ENCODE results near the gene ABCA4. TPM values are rescaled to one million over a fixed set of nuclear protein-coding genes. Genes with fewer than 3 reads are reported as not detected.

The ABCA4 gene
- total and polyA plus RNA-seq, 2 of the 8 experiments (the other 6 are each of a cell fraction or from before 2014, with no cell fraction given) = 0.06 TPM; not detected in 1

- H3K23me2 ChIP-seq (ENCODE audit: low read depth, low read length) = no peaks in the 10 kb centered on the region
- no peak overlapping the region for H3K27ac ChIP-seq (ENCODE audit: low read depth, low read length)
- POLR2A ChIA-PET (ENCODE audit: partially characterized antibody) = interaction anchor here (2.1 kb wide), 1 partner anchor 8 kb away, joined by 4 read pairs; no protein-coding TSS in a partner anchor
- no peaks in the 10 kb centered on the region for H3K36me3 ChIP-seq (ENCODE audit: control insufficient read depth in 2 of 4, insufficient read depth in 4 of 4, low read length in 3 of 4)
- no peaks in the 10 kb centered on the region for H3K79me2 ChIP-seq (ENCODE audit: control insufficient read depth in 1 of 2, insufficient read depth in 2 of 2, low read length in 2 of 2)
- no peak overlapping the region for H3K56ac ChIP-seq (replicated peaks; ENCODE audit: insufficient read length, low read depth, low read length)
- H3K18ac ChIP-seq (ENCODE audit: extremely low read depth, low read length) = no peak overlapping the region
- H3K4ac ChIP-seq (replicated peaks; ENCODE audit: insufficient read length, low read depth, low read length) = no peak overlapping the region
- H3K79me1 ChIP-seq (ENCODE audit: low read depth, low read length) = no peaks in the 10 kb centered on the region
- H3K14ac ChIP-seq (ENCODE audit: insufficient read length) = no peak overlapping the region
- FAIRE-seq (no peak), DNase-seq (ENCODE audit: low read depth in 1 of 2, low spot score in 2 of 2) (no peak)
- H2BK20ac ChIP-seq (ENCODE audit: low read length) = no peak overlapping the region
- H3K4me1 ChIP-seq (replicated peaks in 1 of 4; ENCODE audit: control insufficient read depth in 3 of 4, insufficient read depth in 4 of 4, low read length in 3 of 4) = 0 out of 7 replicates have a peak, but pooled peaks cover 0 to 4% (median 0%) of the 10 kb centered on the region in 4 experiments
- H2BK120ac ChIP-seq (replicated peaks; ENCODE audit: low read depth, low read length) = no peak overlapping the region
- peaks cover 0 to 9% of the 10 kb centered on the region in 2 experiments for H4K20me1 ChIP-seq (replicated peaks in 1 of 2; ENCODE audit: control insufficient read depth in 1 of 2, insufficient read depth in 2 of 2, low read length in 2 of 2)
- H4K8ac ChIP-seq (ENCODE audit: extremely low read depth, insufficient read depth, low read length) = no peak overlapping the region
- no peak overlapping the region for H2AK5ac ChIP-seq (ENCODE audit: low read depth, low read length)
- H2BK5ac ChIP-seq (ENCODE audit: low read depth, low read length) = no peak overlapping the region
- peaks cover 31 to 41% (median 37%) of the 10 kb centered on the region in 4 experiments for H3K27me3 ChIP-seq (replicated peaks in 1 of 4; ENCODE audit: control insufficient read depth in 3 of 4, extremely low read depth in 1 of 4, insufficient read depth in 3 of 4, low read length in 3 of 4)
- no peak overlapping the region for H2BK15ac ChIP-seq (ENCODE audit: low read length)
- CTCF ChIA-PET (ENCODE audit: partially characterized antibody) = interaction anchor here (1.5 to 12.6 kb wide), 4 partner anchors 12 to 262 kb away, joined by 3 to 119 read pairs (median 18); no protein-coding TSS in a partner anchor
- H3K9ac ChIP-seq (replicated peaks in 1 of 4; ENCODE audit: extremely low read depth in 1 of 4, low read depth in 3 of 4, low read length in 3 of 4) = no peak overlapping the region
- no peak overlapping the region for H4K91ac ChIP-seq (replicated peaks; ENCODE audit: insufficient read length, low read length)
- 89% methylated on average over 7 of the region's 7 CpGs; no CpG with 5 or more reads in 1 of the 2 experiments for WGBS, 2 experiments (ENCODE audit: extremely low coverage in 1 of 2, insufficient coverage in 1 of 2, insufficient read length in 1 of 2, insufficient replicate concordance in 2 of 2, low coverage in 1 of 2, low lambda C conversion rate in 2 of 2, missing lambda C conversion rate in 1 of 2)
- H2BK12ac ChIP-seq (ENCODE audit: low read depth, low read length) = no peak overlapping the region
- no peak overlapping the region for H3K23ac ChIP-seq (ENCODE audit: insufficient read length)
- H3K9me3 ChIP-seq (ENCODE audit: insufficient read depth in 2 of 2, low read depth in 1 of 2, low read length in 1 of 2) = no peaks in the 10 kb centered on the region
- no peak overlapping the region for H3K4me2 ChIP-seq (ENCODE audit: insufficient read depth in 1 of 2, low read depth in 2 of 2, low read length in 2 of 2)
- no peak overlapping the region for H4K5ac ChIP-seq (ENCODE audit: insufficient read length, low read depth, low read length)
- H3K4me3 ChIP-seq (ENCODE audit: extremely low read depth in 1 of 4, insufficient read depth in 2 of 4, low read depth in 3 of 4, low read length in 4 of 4) = no peak overlapping the region
- H2AFZ ChIP-seq (ENCODE audit: low read length) = no peak overlapping the region
- no peak for TF ChIP-seq JUN (IDR thresholded peaks at IDR 0.05; ENCODE audit: low read depth, low read length)
- TF ChIP-seq HDAC6 (IDR thresholded peaks at IDR 0.05; ENCODE audit: low read depth, low read length) = no peak
- TF ChIP-seq CHD2 (IDR thresholded peaks at IDR 0.05; ENCODE audit: low read length) = no peak
- no peak for TF ChIP-seq FOSL1 (IDR thresholded peaks at IDR 0.05; ENCODE audit: insufficient read depth, low read depth, low read length)
- TF ChIP-seq CEBPB (IDR thresholded peaks at IDR 0.05; ENCODE audit: low read depth, low read length) = no peak
- TF ChIP-seq RAD21 (IDR thresholded peaks at IDR 0.05 in 1 of 2, conservative IDR thresholded peaks at IDR 0.05 in 1 of 2; ENCODE audit: low read depth in 2 of 2, low read length in 2 of 2) = no peak
- TF ChIP-seq CBX5 (IDR thresholded peaks at IDR 0.05; ENCODE audit: low read depth, low read length) = no peak
- TF ChIP-seq PHF8 (conservative IDR thresholded peaks at IDR 0.05; ENCODE audit: low read depth, low read length) = no peak
- no peak for TF ChIP-seq E2F6 (IDR thresholded peaks at IDR 0.05)
- no peak for TF ChIP-seq KDM1A (IDR thresholded peaks at IDR 0.05; ENCODE audit: borderline replicate concordance, low read length)
Measured at GRCh38 chr1:94072840-94073522, 48.0 kb downstream of the ABCA4 start.
